ENCODE measurements around the gene PRDM1.

- TF ChIP-seq EZH2 (IDR thresholded peaks at IDR 0.05; ENCODE audit: insufficient read depth, low read length) (no peak), CTCF (IDR thresholded peaks at IDR 0.05; ENCODE audit: insufficient read depth, low read depth, low read length) (no peak)
These were observed 36.3 kb downstream of the PRDM1 start for GRCh38 chr6:106122306-106122918.
